GM19467 (cell line): ENCODE data around the gene PITPNM3.

Experiments used
- ATAC-seq: cut with Tn5 transposase; IDR thresholded peaks from one replicate; pipeline ENCODE4 v1.9.1; 2021; ENCODE audit warnings: mild to moderate bottlenecking, moderate library complexity; ENCODE audit not compliant: unreplicated experiment

Gene PITPNM3

DNA sequence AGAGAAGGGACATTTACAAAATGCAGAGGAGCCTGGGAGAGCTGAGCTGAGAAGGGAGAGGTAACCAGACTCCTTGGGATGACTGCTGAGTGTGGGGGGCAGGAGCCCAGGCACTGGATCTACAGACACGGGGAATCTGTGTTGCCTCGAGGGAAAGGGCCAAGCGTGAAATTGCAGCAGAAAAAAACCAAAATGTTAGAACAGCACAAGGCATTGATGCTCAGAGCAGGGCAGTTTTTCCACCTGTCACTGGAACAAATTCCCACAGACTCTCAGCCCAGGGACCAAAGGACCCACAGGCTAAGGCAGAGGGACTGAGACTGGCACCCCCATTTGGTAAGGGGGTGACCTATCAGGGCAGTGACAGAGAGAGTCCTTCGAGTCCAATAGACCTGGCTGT, 2.0 kb downstream of the PITPNM3 start:
- no peak for ATAC-seq

DNA sequence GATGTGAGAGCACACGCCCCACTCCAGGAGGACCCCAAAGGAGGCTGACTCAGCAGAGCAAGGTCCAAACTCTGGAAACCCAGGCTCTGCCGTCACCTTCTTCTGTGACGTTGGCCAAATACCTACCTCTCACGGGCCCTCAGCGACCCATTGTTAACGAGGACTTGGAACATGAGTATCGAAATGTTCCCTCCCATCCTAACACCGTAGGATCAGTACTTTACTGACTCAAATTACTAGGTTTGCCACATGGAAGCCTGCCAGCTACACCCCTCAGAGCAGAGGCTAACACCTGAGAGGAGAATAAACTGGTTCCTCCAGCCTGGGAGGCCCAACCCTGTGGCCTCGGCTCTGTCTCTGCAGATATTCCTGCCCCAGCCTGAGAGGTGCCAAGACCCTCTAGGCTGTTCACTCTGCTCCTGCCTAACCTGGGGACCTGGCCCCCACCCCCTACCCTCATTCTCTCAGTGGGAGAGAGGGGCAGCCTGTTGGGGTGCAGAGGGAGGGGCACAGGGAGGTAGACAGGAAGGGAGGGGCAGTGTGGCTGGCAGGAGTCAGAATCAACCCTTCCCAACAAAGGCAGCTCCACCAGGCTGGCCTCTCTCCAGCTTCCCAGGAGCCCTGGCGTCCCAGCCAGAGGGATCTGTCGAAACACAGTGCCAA, 4.4 kb downstream of the PITPNM3 start:
- no peak for ATAC-seq

DNA sequence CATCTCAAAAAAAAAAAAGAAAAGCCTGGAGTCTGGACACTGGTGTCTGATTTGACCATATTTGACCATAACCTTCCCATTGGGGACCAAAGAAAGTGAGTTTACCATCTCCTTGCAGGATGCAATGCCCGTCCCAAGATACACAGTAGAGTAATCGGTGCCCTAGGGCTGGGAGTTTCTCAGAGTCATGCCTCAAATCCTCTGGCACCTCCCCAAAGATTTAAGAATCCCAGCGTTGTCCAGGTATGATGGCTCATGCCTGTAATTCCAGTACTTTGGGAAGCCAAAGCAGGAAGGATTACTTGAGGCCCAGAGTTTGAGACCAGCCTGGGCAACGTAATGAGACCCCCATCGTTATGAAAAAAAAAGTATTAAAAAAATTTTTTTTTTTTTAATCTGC, 5.0 kb downstream of the PITPNM3 start:
- ATAC-seq = no peak

- ATAC-seq = no peak
These were observed 6.8 kb downstream of the PITPNM3 start for GRCh38 chr17:6549384-6550036.

- ATAC-seq = no peak
These were observed 7.6 kb downstream of the PITPNM3 start for GRCh38 chr17:6548578-6549330.

DNA sequence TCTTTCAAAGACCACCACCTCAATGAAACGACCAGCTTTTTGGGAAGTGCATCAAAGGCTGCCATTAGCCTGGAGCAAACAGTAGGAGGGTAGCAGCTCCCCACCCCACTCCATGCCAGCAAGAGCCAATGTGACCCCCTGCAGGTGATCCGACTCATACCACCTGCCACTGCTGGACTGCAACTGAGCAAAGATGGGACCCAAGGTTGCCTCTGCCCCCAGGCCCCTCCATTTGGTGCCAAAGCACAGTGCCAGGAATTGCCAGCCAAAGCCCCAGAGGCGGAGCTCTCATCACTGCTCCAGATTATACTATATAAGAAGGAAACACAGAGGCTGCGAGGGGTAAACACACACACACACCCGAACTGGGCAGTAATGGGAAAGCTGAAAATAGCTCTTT, 8.3 kb downstream of the PITPNM3 start:
- ATAC-seq = no peak

DNA sequence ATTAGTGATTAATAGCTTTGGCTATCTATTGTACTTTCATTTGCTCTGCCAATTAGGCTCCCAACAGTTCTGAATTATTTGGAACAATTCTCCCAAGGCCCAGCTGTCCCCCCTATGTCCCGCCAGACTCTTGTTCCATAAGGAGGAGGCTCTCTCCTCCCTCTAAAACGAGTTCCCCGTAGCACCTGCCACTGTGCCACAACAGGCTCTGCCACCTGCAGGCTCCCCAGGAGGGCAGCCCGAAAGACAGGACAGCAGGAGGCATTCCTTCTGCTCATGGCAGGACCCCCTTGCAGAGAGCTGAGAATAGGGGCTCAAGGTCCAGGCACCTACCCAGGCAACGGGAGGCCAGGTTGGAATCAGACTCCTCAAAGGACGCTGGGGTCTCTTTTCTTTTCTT, 9.0 kb downstream of the PITPNM3 start:
- no peak for ATAC-seq

DNA sequence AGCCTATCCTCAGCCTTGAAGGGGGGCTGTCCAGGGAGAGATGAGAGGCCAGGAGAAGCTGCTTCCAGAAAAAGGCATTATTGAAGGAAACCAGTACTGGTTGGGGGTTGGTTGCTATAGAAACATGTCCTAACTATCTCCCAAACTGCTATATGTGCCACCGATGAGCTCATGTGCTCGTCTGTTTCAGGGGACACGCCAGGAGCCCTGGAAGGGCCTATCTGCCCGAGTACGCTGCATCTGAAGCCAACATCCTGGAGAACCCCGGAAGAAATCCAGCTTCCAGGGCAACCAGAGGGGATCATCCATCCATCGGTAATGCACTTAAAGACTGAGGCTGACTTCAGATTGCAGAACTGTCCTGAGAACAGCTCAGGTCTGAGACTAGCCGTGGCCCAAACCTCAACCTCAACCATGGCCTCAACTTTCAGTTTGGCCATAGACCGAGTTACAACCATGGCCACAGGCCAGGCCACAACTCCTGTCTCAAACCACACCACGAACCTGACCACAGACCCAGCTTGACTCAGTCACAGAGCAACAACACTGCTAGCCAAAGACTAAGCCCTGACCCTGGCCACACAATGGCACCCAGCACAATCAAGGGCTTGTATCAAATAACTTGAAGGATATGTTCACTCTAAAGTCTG, 10.2 kb downstream of the PITPNM3 start:
- ATAC-seq = no peak

DNA sequence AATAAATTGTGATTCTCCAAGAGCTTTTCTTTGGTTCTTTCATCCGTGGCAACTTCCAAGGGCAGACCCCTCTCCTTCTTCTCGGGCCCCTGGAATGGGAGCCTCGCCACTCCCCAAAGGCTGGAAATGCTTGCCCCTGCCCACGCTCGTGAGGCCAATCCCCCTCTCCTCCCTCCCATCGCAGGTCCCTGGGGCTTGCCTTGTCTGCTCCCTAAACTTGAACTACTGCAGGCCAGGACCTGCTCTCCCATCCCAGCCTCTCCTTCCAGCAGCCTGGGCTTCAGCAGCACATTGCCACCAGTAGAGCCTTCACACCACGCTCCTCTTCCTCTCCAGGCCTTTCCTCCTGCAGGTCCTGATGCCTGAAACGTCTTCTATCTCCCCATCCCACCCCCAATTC, 11.1 kb downstream of the PITPNM3 start:
- ATAC-seq = no peak

DNA sequence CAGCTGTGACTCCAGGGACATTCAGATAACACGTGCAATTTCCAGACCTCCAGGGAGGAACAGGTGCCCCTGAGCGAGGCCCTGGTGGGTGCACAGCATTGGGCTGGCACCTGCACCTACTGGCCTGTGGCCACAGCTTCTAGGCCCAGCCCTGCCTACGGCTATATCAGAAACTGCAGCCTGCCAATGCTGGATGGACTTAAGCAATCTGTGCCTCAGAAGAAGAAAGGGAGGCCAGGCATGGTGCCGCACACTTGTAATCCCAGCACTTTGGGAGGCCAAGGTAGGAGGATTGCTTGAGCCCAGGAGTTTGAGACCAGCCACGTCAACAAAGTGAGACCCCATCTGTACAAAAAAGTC, 12.4 kb downstream of the PITPNM3 start:
- ATAC-seq = no peak

DNA sequence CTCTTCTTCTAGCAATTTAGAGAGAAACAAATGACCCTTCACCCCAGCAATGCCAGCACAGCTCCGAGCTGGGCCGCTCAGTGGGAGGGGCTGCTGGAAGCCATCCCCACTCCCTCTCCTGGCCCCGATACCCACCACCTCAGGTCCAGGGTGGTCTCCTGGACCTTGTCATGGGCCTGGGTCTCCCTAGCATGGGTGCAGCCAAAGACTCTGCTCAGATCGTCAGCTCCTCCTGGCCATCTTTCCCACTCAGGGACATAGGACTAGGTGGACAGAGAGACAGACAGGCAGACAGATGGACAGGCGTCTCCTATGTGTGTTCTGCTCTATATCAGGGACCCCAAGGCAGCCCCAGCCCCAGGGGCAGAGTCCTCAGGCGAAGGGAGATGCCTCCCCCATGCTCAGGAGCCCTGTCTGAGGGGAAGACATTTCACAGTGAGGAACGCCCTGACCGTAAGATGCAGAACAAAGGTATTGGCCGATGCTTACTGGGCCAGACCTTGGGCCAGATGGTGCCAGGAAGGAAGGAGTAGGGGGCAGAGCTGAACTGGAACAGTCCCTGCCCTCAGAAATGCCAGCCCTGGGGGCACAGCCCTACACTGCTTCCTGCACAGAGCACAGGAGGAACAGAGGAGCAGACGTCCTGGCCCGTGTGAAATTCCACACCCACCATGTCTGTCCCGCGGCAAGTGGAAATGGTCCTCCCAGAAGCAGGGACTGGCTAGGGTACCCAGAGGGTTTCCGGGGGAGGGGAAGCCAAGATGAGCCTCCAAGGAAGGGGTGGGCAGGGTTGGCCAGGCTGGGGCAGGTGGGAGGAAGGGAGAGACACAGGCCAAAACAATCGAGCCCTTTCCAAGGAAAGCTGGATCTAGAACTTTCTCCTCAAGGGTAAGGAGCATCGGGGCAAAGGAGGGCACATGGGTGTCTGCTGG, 13.0 kb downstream of the PITPNM3 start:
- no peak for ATAC-seq

DNA sequence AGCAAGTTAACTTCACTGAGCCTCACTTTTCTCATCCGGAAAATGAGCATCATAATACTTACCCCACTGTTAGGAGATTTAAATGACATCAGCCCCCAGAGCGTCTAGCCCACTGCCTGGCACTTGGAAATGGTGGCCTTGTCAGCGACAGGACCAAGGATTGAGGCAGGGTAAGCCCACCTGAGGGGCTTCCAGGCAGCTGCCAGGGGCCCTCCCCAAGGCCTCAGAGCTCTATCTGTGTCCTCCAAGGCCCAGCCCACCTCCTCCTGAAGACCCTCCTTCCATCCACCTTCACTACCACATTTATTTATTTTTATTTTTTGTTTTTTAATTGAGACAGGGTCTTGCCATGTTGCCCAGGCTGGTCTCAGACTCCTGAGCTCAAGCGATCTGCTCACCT, 13.8 kb downstream of the PITPNM3 start:
- no peak for ATAC-seq

DNA sequence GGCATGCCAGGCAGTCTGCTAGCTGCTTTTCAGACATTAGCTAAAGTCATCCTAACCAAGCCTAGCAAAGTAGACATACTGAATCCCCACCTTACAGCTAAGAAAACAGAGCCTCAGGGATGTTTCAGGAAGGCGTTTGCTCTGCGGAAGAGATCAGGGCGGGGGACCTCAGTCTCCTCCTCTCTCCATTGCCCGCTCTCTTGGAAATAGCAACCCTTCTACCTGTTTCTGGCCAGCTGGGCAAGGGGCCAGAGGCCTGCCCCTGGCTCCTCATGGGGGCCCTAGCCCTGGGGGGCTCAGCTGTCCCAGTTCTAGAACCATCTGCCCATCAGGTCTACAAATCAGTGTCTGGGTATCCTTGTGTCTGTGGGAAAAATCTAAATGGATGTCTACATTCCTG, 14.5 kb downstream of the PITPNM3 start:
- ATAC-seq = no peak

DNA sequence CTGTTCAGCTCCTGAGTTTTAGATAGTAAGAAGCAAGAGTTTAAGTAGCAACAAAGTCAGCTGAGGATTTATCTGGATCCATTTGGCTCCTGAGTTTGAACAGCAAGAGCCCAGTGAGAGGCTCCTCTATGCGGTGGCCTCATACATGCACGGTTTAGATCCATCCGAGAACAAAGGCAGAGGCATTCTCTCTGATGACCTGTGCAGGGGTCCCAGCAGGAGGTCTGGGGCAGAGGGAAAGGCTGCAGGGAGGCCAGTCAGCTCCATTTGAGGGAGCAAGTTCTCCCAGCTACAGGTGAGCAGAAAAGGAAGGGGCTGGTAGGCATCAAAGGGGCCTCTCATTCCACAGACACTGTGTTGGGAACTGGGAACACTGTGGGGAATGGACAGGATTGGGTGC, 16.5 kb downstream of the PITPNM3 start:
- no peak for ATAC-seq

GRCh38 chr17:6536566-6537065, 19.7 kb downstream of the PITPNM3 start:
- ATAC-seq = no peak

DNA sequence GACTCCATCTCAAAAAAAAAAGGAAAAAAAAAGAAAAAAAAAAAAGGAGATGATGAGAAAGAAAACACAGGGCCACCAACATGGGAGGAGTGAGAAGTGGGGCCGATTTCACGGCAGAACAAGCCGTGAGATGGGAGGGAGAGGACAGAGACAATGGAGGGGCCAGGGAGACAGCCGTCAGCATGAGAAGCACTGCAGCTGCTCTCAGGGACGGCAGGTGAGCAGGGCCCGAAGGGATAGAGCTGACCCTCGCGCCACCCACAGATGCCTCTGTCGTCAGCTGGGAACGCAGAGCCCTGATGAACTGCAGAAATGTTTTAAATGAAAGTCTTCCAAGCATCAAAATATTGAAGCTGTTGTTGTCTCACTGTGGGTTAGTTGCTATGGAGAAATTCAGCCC, 20.3 kb downstream of the PITPNM3 start:
- ATAC-seq = no peak

GRCh38 chr17:6534846-6535514, 21.4 kb downstream of the PITPNM3 start:
- no peak for ATAC-seq

- no peak for ATAC-seq
These were observed 23.9 kb downstream of the PITPNM3 start for GRCh38 chr17:6532441-6532885.

DNA sequence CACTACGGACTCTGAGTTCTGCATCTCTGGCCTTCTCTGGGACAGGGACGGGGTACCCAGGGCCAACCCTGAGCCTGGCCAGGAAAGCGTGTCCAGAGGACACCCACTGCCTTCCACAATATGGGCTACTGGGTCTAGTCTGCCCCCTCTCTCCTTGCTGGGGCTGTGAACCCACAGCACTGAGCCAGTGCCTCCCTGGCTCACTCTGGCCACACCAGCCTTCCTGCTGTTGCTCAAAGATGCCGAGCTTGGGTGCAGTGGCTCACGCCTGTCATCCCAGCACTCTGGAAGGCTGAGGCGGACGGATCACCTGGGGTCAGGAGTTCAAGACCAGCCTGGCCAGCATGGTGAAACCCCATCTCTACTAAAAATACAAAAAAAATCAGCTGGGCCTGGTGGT, 24.8 kb downstream of the PITPNM3 start:
- ATAC-seq = no peak
